Measurements from ENCODE around the gene MRPL53. TPM values are rescaled to one million over a fixed set of nuclear protein-coding genes. Genes with fewer than 3 reads are reported as not detected.

The MRPL53 gene
- total and polyA plus RNA-seq, 2 of the 4 experiments (the other 2 are of a cell fraction): 5.2 to 39.0 TPM

- H3K4me2 ChIP-seq (ENCODE audit: low read depth, low read length): no peak overlapping the region
- H4K91ac ChIP-seq (ENCODE audit: insufficient read depth, low read depth, low read length): 0 out of 2 replicates have a peak overlapping the region, but pooled peaks have one; percentile 73
- H4K8ac ChIP-seq (ENCODE audit: low read depth in 2 of 2, low read length in 2 of 2): peak overlapping the region; percentile 87 to 98; a peak in 2 of 4 replicates
- no peak overlapping the region for H3K23ac ChIP-seq (ENCODE audit: low read depth, low read length)
- H3K4me1 ChIP-seq (ENCODE audit: control insufficient read depth, insufficient read depth, low read length): peaks cover 23% of the 10 kb centered on the region
- peak overlapping the region; percentile 86 for H4K5ac ChIP-seq (ENCODE audit: low read depth, low read length)
- dilution Hi-C loops (cut with HindIII; ENCODE audit: low sequenced_read_pairs, unreplicated experiment): no loop called here
- H2BK15ac ChIP-seq (ENCODE audit: low read depth, low read length): no peak overlapping the region
- H4K20me1 ChIP-seq (ENCODE audit: insufficient read depth, low read length): 0 out of 2 replicates have a peak, but pooled peaks cover 3% of the 10 kb centered on the region
- intact Hi-C loops (cut with micrococcal nuclease): no loop called here
- H3K9me3 ChIP-seq (ENCODE audit: control insufficient read depth, insufficient read depth, low read length): no peaks in the 10 kb centered on the region
- in situ Hi-C loops (cut with MboI; ENCODE audit: low sequenced_read_pairs): no loop called here
- TF ChIP-seq RAD21 (IDR thresholded peaks at IDR 0.05; ENCODE audit: low read length) (no peak), CTCF (conservative IDR thresholded peaks at IDR 0.05; ENCODE audit: low read depth, low read length) (no peak), NFE2L2 (IDR thresholded peaks at IDR 0.05; ENCODE audit: low read depth, low read length) (no peak), MXI1 (IDR thresholded peaks at IDR 0.05; ENCODE audit: borderline replicate concordance, low read depth, low read length) (no peak), RFX5 (IDR thresholded peaks at IDR 0.05; ENCODE audit: low read depth, low read length) (no peak), SMC3 (IDR thresholded peaks at IDR 0.05; ENCODE audit: low read depth, low read length) (no peak), FOS (IDR thresholded peaks at IDR 0.05; ENCODE audit: low read depth, low read length) (no peak), MAZ (IDR thresholded peaks at IDR 0.05; ENCODE audit: borderline replicate concordance, low read depth, low read length) (no peak), BHLHE40 (IDR thresholded peaks at IDR 0.05; ENCODE audit: low read depth, low read length) (no peak), POLR2A (IDR thresholded peaks at IDR 0.05; ENCODE audit: low read depth, low read length) (no peak), MAFK (IDR thresholded peaks at IDR 0.05; ENCODE audit: low read depth, low read length) (no peak), RCOR1 (IDR thresholded peaks at IDR 0.05; ENCODE audit: insufficient replicate concordance, low read length) (no peak), USF2 (IDR thresholded peaks at IDR 0.05; ENCODE audit: low read depth, low read length) (no peak), CEBPB (IDR thresholded peaks at IDR 0.05; ENCODE audit: low read depth, low read length) (no peak), CHD1 (IDR thresholded peaks at IDR 0.05; ENCODE audit: low read depth, low read length) (no peak)
- TF ChIP-seq, protein P1, sequence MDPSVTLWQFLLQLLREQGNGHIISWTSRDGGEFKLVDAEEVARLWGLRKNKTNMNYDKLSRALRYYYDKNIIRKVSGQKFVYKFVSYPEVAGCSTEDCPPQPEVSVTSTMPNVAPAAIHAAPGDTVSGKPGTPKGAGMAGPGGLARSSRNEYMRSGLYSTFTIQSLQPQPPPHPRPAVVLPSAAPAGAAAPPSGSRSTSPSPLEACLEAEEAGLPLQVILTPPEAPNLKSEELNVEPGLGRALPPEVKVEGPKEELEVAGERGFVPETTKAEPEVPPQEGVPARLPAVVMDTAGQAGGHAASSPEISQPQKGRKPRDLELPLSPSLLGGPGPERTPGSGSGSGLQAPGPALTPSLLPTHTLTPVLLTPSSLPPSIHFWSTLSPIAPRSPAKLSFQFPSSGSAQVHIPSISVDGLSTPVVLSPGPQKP (IDR thresholded peaks at IDR 0.05; ENCODE audit: borderline replicate concordance, low read depth, low read length): no peak
- POLR2A ChIA-PET (ENCODE audit: unreplicated experiment): no interaction called here
- H3K4ac ChIP-seq (ENCODE audit: low read depth, low read length): no peak overlapping the region
- H3K18ac ChIP-seq (ENCODE audit: low read depth, low read length): no peak overlapping the region
- no peak overlapping the region for H3K4me3 ChIP-seq (ENCODE audit: insufficient read depth, low read depth, low read length)
- peaks cover 21% of the 10 kb centered on the region for H3K9me1 ChIP-seq (ENCODE audit: insufficient read depth, low read length)
- no peak for DNase-seq
- no peak overlapping the region for H2BK120ac ChIP-seq (ENCODE audit: low read depth, low read length)
- H2BK20ac ChIP-seq (ENCODE audit: low read depth, low read length): no peak overlapping the region
- CTCF ChIA-PET: no interaction called here
- H3K56ac ChIP-seq (ENCODE audit: extremely low read depth, insufficient read depth, low read length): no peak overlapping the region
- H2BK5ac ChIP-seq (ENCODE audit: low read depth, low read length, poor library complexity, severe bottlenecking): no peak overlapping the region
- 61% methylated on average over 11 of the region's 33 CpGs; no CpG with 5 or more reads in 1 of the 2 experiments for WGBS, 2 experiments (ENCODE audit: extremely low coverage in 2 of 2, insufficient read length in 1 of 2)
- no peak overlapping the region for H2AK5ac ChIP-seq (ENCODE audit: low read depth, low read length)
- ATAC-seq (ENCODE audit: low read depth): no peak
- no peaks in the 10 kb centered on the region for H3K36me3 ChIP-seq (ENCODE audit: control insufficient read depth, insufficient read depth, low read length)
- H3K27ac ChIP-seq (ENCODE audit: insufficient read depth, low read length): no peak overlapping the region
- peak overlapping the region; percentile 94 for H2AFZ ChIP-seq (replicated peaks; ENCODE audit: low read length, poor library complexity)
- no peak overlapping the region for H3K9ac ChIP-seq (ENCODE audit: low read depth, low read length)
- H2AK9ac ChIP-seq (replicated peaks; ENCODE audit: low read depth, low read length, poor library complexity): peak overlapping the region; percentile 81
- H3K79me1 ChIP-seq (ENCODE audit: low read depth in 1 of 2, low read length in 2 of 2): peaks cover 18 to 36% of the 10 kb centered on the region in 2 experiments
- BruUV-seq (replicated peaks): no TSS peak
- H3K14ac ChIP-seq (replicated peaks; ENCODE audit: low read depth, low read length): peak overlapping the region; percentile 66; the same call in 1 of the 2 replicates
- H3K27me3 ChIP-seq (ENCODE audit: control insufficient read depth, insufficient read depth, low read length): peaks cover 5% of the 10 kb centered on the region; the same call in 1 of the 2 replicates
Observed at GRCh38 chr2:74441170-74441689, 31.2 kb downstream of the MRPL53 start.
